ENCODE data around the gene LRRK2.
"Not testable (repeated sequence)": the region's sequence is repeated elsewhere in the genome, so short reads cannot be mapped to it uniquely, and the experiment has no call there.

The LRRK2 gene

DNA sequence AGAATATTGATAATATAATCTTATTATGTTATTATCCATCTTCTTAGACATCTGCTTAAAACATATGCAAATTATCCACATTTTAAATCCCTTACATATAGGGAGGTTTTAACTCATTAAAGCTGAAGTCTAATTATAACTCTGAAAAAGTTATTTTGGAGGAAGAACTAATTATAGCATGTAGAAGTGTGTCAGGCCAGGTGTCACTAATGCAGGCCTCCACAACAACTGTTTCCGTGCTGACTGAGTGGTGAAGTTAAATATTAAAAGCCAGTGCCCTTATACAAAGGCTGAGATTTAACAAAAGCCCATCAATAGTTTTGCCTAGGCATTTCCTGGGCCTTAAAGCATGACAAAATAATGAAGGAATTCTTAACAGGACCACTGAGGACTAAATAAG lies 157.4 kb downstream of the LRRK2 start:
- H3K9me3 ChIP-seq (ENCODE audit: control insufficient read depth, insufficient read depth, low read length): no peaks in the 10 kb centered on the region
- H3K36me3 ChIP-seq (ENCODE audit: control insufficient read depth, insufficient read depth, low read length): no peaks in the 10 kb centered on the region
- no peak overlapping the region for H3K9ac ChIP-seq (ENCODE audit: low read depth, low read length)
- H3K4me3 ChIP-seq (ENCODE audit: low read depth, low read length): no peak overlapping the region
- no peaks in the 10 kb centered on the region for H3K27me3 ChIP-seq (ENCODE audit: control insufficient read depth, insufficient read depth, low read length)
- H3K4me1 ChIP-seq (ENCODE audit: control insufficient read depth, insufficient read depth, low read length): no peaks in the 10 kb centered on the region

DNA sequence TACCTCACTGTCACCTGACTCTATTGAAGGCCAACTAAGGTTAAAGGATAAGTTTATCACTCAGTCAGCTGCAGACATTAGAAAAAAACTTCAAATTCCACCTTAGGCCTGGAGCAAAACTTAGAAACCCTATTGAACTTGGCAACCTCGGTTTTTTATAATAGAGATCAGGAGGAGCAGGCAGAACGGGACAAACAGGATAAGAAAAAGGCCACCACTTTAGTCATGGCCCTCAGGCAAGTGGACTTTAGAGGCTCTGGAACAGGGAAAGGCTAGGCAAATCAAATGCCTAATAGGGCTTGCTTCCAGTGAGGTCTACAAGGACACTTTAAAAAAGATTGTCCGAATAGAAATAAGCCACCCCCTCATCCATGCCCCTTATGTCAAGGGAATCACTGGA lies 162.5 kb downstream of the LRRK2 start:
- H3K9me3 ChIP-seq (ENCODE audit: control insufficient read depth, insufficient read depth, low read length); H3K4me3 ChIP-seq (ENCODE audit: low read depth, low read length); H3K9ac ChIP-seq (ENCODE audit: low read depth, low read length); H3K4me1 ChIP-seq (ENCODE audit: control insufficient read depth, insufficient read depth, low read length); H3K36me3 ChIP-seq (ENCODE audit: control insufficient read depth, insufficient read depth, low read length); H3K27me3 ChIP-seq (ENCODE audit: control insufficient read depth, insufficient read depth, low read length): not testable (repeated sequence)

DNA sequence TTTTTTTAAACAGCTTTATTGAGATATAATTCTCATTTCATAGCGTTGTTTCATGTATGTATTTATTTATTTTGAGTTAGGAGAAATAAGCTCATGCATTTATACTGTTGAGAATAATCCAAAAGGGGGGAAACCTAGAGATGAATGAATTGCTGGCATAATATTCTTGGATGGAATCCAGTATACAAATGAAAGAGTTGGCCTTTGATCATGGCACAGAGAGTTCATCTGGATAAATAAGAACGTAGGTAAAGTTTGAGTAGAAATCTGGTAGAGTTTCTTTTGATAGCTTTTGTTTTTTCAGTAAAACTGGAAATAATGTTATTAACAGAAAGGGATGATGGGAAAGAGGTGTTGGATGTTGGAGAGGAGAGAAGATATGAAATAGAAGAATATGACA lies 166.2 kb downstream of the LRRK2 start:
- Histone ChIP-seq H3K9ac (ENCODE audit: low read depth, low read length) (no peak overlapping the region), H3K9me3 (ENCODE audit: control insufficient read depth, insufficient read depth, low read length) (no peaks in the 10 kb centered on the region), H3K4me1 (ENCODE audit: control insufficient read depth, insufficient read depth, low read length) (no peaks in the 10 kb centered on the region), H3K36me3 (ENCODE audit: control insufficient read depth, insufficient read depth, low read length) (no peaks in the 10 kb centered on the region), H3K4me3 (ENCODE audit: low read depth, low read length) (no peak overlapping the region), H3K27me3 (ENCODE audit: control insufficient read depth, insufficient read depth, low read length) (no peaks in the 10 kb centered on the region)

DNA sequence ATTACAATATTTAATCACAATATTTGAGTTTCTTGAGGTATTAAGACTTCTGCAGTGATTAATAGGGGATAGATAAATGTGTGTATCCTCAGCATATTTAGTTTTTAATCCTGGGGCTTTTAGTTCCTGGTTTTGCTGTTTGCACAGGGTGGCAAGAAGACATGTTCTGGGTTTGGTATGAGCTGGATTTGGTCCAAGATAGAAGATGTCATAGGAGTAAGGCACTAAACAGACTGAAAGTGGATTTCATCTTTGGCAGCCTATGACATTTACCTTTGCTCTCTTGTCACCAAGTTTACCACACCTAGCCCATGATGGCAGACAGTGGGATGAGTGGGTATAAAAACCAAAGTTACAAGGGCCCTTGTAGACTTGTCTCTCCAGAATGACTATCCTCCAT lies 168.2 kb downstream of the LRRK2 start:
- no peaks in the 10 kb centered on the region for H3K9me3 ChIP-seq (ENCODE audit: control insufficient read depth, insufficient read depth, low read length)
- H3K27me3 ChIP-seq (ENCODE audit: control insufficient read depth, insufficient read depth, low read length): no peaks in the 10 kb centered on the region
- no peaks in the 10 kb centered on the region for H3K36me3 ChIP-seq (ENCODE audit: control insufficient read depth, insufficient read depth, low read length)
- H3K9ac ChIP-seq (ENCODE audit: low read depth, low read length): no peak overlapping the region
- H3K4me1 ChIP-seq (ENCODE audit: control insufficient read depth, insufficient read depth, low read length): no peaks in the 10 kb centered on the region
- H3K4me3 ChIP-seq (ENCODE audit: low read depth, low read length): no peak overlapping the region

DNA sequence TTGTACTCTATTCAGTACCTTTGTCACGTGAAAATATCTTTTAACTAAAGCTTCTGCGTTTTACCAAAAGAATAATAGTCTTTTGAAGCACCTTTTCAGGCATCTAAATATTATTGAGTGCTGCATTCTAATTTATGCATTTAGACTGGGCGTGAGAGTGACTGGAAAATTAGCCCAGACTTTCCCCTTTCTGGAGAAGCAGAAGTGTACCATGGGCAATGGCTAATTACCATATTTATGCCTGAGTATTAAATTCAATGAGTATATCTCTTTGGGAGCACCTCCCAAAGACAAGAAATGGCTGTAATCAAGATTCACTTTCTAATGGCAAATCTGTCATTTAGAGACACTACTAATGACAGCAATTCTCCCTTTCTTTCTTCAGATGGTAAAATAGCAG lies 174.9 kb downstream of the LRRK2 start:
- H3K9ac ChIP-seq (ENCODE audit: low read depth, low read length): no peak overlapping the region
- H3K36me3 ChIP-seq (ENCODE audit: control insufficient read depth, insufficient read depth, low read length): no peaks in the 10 kb centered on the region
- H3K9me3 ChIP-seq (ENCODE audit: control insufficient read depth, insufficient read depth, low read length): no peaks in the 10 kb centered on the region
- no peak overlapping the region for H3K4me3 ChIP-seq (ENCODE audit: low read depth, low read length)
- no peaks in the 10 kb centered on the region for H3K4me1 ChIP-seq (ENCODE audit: control insufficient read depth, insufficient read depth, low read length)
- H3K27me3 ChIP-seq (ENCODE audit: control insufficient read depth, insufficient read depth, low read length): no peaks in the 10 kb centered on the region

DNA sequence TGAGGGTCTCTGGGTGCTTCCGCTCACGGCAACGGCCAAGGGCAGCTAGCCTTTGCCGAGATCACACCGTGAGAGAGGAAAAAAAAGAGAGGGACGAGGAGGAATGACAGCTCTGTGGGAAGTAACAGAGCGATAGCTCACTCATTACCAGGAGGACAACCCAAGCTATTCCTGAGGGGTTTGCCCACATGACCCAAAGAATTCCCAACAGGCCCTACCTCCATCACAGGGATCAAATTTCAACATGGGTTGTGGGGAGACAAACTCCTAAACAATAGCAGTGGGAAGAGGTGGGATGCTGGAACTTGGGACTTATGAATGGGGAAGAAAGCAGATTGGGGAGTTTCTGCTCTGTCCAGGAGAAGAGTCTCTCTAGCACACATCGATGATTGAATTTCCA lies 180.6 kb downstream of the LRRK2 start:
- no peaks in the 10 kb centered on the region for H3K27me3 ChIP-seq (ENCODE audit: control insufficient read depth, insufficient read depth, low read length)
- no peaks in the 10 kb centered on the region for H3K36me3 ChIP-seq (ENCODE audit: control insufficient read depth, insufficient read depth, low read length)
- H3K4me3 ChIP-seq (ENCODE audit: low read depth, low read length): no peak overlapping the region
- no peak overlapping the region for H3K9ac ChIP-seq (ENCODE audit: low read depth, low read length)
- H3K9me3 ChIP-seq (ENCODE audit: control insufficient read depth, insufficient read depth, low read length): no peaks in the 10 kb centered on the region
- H3K4me1 ChIP-seq (ENCODE audit: control insufficient read depth, insufficient read depth, low read length): peaks cover 3% of the 10 kb centered on the region

All from iPS-15b (cell line).